ENCODE measurements around the gene EBF3. TPM values are rescaled to one million over a fixed set of nuclear protein-coding genes. Genes with fewer than 3 reads are reported as not detected.

EBF3 gene
- total and polyA plus RNA-seq, 9 of the 15 experiments (the other 6 are each of a cell fraction or from before 2014, with no cell fraction given), result not detected

DNA sequence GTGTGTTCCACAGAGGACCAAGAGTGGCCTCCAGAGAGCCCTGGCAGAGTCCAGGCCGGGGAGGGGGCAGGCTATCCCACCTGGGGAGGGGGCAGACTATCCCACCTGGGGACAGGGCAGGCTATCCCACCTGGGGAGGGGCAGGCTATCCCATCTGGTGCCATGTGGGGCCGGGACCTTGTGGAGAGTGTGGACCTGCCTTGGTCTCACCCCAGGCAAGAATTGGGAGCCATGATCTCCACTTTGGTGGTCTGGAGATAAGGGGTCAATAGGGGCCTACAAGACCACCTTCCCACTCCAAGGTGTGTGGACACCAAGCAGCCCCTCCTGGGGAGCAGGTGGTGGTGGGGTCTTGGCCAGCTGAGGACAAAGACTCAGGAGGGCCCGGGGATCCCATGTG, 138.2 kb downstream of the EBF3 start:
- no TSS peak for BruUV-seq (replicated peaks)
- ATAC-seq (no peak), DNase-seq (ENCODE audit: extremely low read depth in 1 of 4, low spot score in 3 of 4) (no peak), FAIRE-seq (no peak)
- intact Hi-C loops (cut with micrococcal nuclease) (no loop called here), in situ Hi-C loops (cut with MboI) (no loop called here)
- 8% methylated on average over 1 of the region's 3 CpGs for WGBS (ENCODE audit: insufficient coverage, low coverage, missing lambda C conversion rate)
- TF ChIP-seq TSC22D4 (tag; IDR thresholded peaks at IDR 0.05), result no peak
- TF ChIP-seq POLR3G (IDR thresholded peaks at IDR 0.05; ENCODE audit: extremely low read depth, insufficient read length, insufficient replicate concordance), result no peak
- no peak for TF ChIP-seq ETS2 (tag; IDR thresholded peaks at IDR 0.05; ENCODE audit: borderline replicate concordance, poor library complexity, severe bottlenecking)
- no peak for TF ChIP-seq SNIP1 (IDR thresholded peaks at IDR 0.05; ENCODE audit: low read depth)
- TF ChIP-seq ERF (CRISPR knock-in tag; IDR thresholded peaks at IDR 0.05), result no peak
- no peak for TF ChIP-seq ARID2 (IDR thresholded peaks at IDR 0.05)
- no peak for TF ChIP-seq ZNF384 (IDR thresholded peaks at IDR 0.05; ENCODE audit: low read depth, low read length)
- no peak for TF ChIP-seq DDX20 (tag; IDR thresholded peaks at IDR 0.05; ENCODE audit: low read depth)
- no peak for TF ChIP-seq PRMT5 (CRISPR knock-in tag; IDR thresholded peaks at IDR 0.05)
- no peak for TF ChIP-seq RFX5 (IDR thresholded peaks at IDR 0.05; ENCODE audit: low read depth, low read length)
- TF ChIP-seq ZBTB1 (CRISPR knock-in tag; IDR thresholded peaks at IDR 0.05; ENCODE audit: borderline replicate concordance, low read depth), result no peak
- no peak for TF ChIP-seq ELF4 (CRISPR knock-in tag; IDR thresholded peaks at IDR 0.05)
- no peak overlapping the region; a peak in 1 of 4 replicates for H3K9ac ChIP-seq (ENCODE audit: insufficient read depth in 1 of 2, low read depth in 2 of 2, low read length in 2 of 2)
- H3K79me2 ChIP-seq (ENCODE audit: control insufficient read depth, insufficient read depth, low read length), result no peaks in the 10 kb centered on the region
- no peaks in the 10 kb centered on the region for H3K9me1 ChIP-seq (ENCODE audit: control insufficient read depth, insufficient read depth, low read length)
- H3K9me3 ChIP-seq (replicated peaks; ENCODE audit: control insufficient read depth, insufficient read depth, low read depth, low read length), result no peaks in the 10 kb centered on the region
- H3K4me2 ChIP-seq (ENCODE audit: insufficient read depth, low read length), result no peak overlapping the region
- H4K20me1 ChIP-seq (replicated peaks; ENCODE audit: control insufficient read depth, insufficient read depth, low read length), result no peaks in the 10 kb centered on the region
- POLR2A ChIA-PET, result no interaction called here
- CTCF ChIA-PET (ENCODE audit: low intra/inter-chr PET ratio), result no interaction called here
- H3K36me3 ChIP-seq (ENCODE audit: control insufficient read depth, insufficient read depth, low read length), result no peaks in the 10 kb centered on the region
- no peaks in the 10 kb centered on the region for H3K4me1 ChIP-seq (replicated peaks in 1 of 2; ENCODE audit: control insufficient read depth in 2 of 2, insufficient read depth in 2 of 2, low read length in 2 of 2)
- H2AFZ ChIP-seq (ENCODE audit: low read depth, low read length), result no peak overlapping the region
- no peaks in the 10 kb centered on the region for H3K27me3 ChIP-seq (ENCODE audit: control insufficient read depth in 2 of 2, insufficient read depth in 2 of 2, low read length in 2 of 2)
- no peak overlapping the region for H3K4me3 ChIP-seq
- no peak overlapping the region for H3K27ac ChIP-seq (ENCODE audit: extremely low read depth, low read depth, low read length)
